Measurements from ENCODE around the gene CCR6. TPM values are rescaled to one million over a fixed set of nuclear protein-coding genes. Genes with fewer than 3 reads are reported as not detected.

Gene CCR6
- total and polyA plus RNA-seq, 10 of the 15 experiments (the other 5 are each of a cell fraction or from before 2014, with no cell fraction given) = 2.2 to 7.6 (median 6.7) TPM

- peak; percentile 96 for TF ChIP-seq IKZF1 (conservative IDR thresholded peaks at IDR 0.05)
- no peak for TF ChIP-seq CBX3 (IDR thresholded peaks at IDR 0.05; ENCODE audit: borderline replicate concordance, low read depth)
- TF ChIP-seq SUPT20H (IDR thresholded peaks at IDR 0.05; ENCODE audit: borderline replicate concordance, control insufficient read depth, low read depth, low read length) = no peak
- no peak for TF ChIP-seq STAT3 (IDR thresholded peaks at IDR 0.05; ENCODE audit: low read depth, low read length)
- TF ChIP-seq NFYA (IDR thresholded peaks at IDR 0.05; ENCODE audit: borderline replicate concordance, low read depth, low read length) = no peak
- no peak for TF ChIP-seq CBFB (IDR thresholded peaks at IDR 0.05; ENCODE audit: low read depth)
- peak; percentile 79 for TF ChIP-seq RUNX3 (IDR thresholded peaks at IDR 0.05; ENCODE audit: low read length)
- TF ChIP-seq ZBTB33 (IDR thresholded peaks at IDR 0.05) = no peak
- TF ChIP-seq ZNF207 (IDR thresholded peaks at IDR 0.05; ENCODE audit: borderline replicate concordance) = peak; percentile 28; the same call in 1 of the 2 replicates
- peak; percentile 98 for TF ChIP-seq EED (IDR thresholded peaks at IDR 0.05; ENCODE audit: low read depth)
- 0 out of 2 replicates have a peak, but pooled peaks have one; percentile 40 for TF ChIP-seq ZNF24 (IDR thresholded peaks at IDR 0.05)
- TF ChIP-seq, protein P1, sequence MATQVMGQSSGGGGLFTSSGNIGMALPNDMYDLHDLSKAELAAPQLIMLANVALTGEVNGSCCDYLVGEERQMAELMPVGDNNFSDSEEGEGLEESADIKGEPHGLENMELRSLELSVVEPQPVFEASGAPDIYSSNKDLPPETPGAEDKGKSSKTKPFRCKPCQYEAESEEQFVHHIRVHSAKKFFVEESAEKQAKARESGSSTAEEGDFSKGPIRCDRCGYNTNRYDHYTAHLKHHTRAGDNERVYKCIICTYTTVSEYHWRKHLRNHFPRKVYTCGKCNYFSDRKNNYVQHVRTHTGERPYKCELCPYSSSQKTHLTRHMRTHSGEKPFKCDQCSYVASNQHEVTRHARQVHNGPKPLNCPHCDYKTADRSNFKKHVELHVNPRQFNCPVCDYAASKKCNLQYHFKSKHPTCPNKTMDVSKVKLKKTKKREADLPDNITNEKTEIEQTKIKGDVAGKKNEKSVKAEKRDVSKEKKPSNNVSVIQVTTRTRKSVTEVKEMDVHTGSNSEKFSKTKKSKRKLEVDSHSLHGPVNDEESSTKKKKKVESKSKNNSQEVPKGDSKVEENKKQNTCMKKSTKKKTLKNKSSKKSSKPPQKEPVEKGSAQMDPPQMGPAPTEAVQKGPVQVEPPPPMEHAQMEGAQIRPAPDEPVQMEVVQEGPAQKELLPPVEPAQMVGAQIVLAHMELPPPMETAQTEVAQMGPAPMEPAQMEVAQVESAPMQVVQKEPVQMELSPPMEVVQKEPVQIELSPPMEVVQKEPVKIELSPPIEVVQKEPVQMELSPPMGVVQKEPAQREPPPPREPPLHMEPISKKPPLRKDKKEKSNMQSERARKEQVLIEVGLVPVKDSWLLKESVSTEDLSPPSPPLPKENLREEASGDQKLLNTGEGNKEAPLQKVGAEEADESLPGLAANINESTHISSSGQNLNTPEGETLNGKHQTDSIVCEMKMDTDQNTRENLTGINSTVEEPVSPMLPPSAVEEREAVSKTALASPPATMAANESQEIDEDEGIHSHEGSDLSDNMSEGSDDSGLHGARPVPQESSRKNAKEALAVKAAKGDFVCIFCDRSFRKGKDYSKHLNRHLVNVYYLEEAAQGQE (IDR thresholded peaks at IDR 0.05; ENCODE audit: low read depth, low read length) = no peak
- peak; percentile 85 for TF ChIP-seq PBX3 (IDR thresholded peaks at IDR 0.05; ENCODE audit: insufficient replicate concordance, low read depth, low read length)
- peak; percentile 79 for TF ChIP-seq SMC3 (IDR thresholded peaks at IDR 0.05; ENCODE audit: borderline replicate concordance, low read length)
- TF ChIP-seq YY1 (IDR thresholded peaks at IDR 0.05; ENCODE audit: low read depth, low read length) = peak; percentile 70; the same call in 1 of the 2 replicates
- no peak for TF ChIP-seq LARP7 (IDR thresholded peaks at IDR 0.05)
- TF ChIP-seq SIX5 (IDR thresholded peaks at IDR 0.05; ENCODE audit: low read depth, low read length, severe bottlenecking) = no peak
- TF ChIP-seq, protein P2, sequence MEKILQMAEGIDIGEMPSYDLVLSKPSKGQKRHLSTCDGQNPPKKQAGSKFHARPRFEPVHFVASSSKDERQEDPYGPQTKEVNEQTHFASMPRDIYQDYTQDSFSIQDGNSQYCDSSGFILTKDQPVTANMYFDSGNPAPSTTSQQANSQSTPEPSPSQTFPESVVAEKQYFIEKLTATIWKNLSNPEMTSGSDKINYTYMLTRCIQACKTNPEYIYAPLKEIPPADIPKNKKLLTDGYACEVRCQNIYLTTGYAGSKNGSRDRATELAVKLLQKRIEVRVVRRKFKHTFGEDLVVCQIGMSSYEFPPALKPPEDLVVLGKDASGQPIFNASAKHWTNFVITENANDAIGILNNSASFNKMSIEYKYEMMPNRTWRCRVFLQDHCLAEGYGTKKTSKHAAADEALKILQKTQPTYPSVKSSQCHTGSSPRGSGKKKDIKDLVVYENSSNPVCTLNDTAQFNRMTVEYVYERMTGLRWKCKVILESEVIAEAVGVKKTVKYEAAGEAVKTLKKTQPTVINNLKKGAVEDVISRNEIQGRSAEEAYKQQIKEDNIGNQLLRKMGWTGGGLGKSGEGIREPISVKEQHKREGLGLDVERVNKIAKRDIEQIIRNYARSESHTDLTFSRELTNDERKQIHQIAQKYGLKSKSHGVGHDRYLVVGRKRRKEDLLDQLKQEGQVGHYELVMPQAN (conservative IDR thresholded peaks at IDR 0.05) = no peak
- TF ChIP-seq NFIC (IDR thresholded peaks at IDR 0.05; ENCODE audit: low read depth, low read length) = peak; percentile 64; the same call in 1 of the 2 replicates
Measured at GRCh38 chr6:167079853-167080297, 43.0 kb upstream of the CCR6 start (continued).

All from GM12878 (cell line).